GM12892 (cell line): ENCODE data around the gene NUCB1.

ENCODE experiments used
- POLR2A ChIP-seq: IDR thresholded peaks from 2 replicates; pipeline ENCODE4 v1.6.1; 2011; ENCODE audit warnings: low read depth, low read length, control low read depth
- POLR2AphosphoS5 ChIP-seq: IDR thresholded peaks from 2 replicates; pipeline ENCODE4 v1.6.1; 2011; ENCODE audit warnings: low read depth, low read length, control low read depth
- TAF1 ChIP-seq: IDR thresholded peaks from 2 replicates; pipeline ENCODE4 v1.6.1; 2011; ENCODE audit warnings: low read depth, mild to moderate bottlenecking, control low read depth, low read length, borderline replicate concordance

GRCh38 chr19:48861313-48861712 lies 38.8 kb upstream of the NUCB1 start:
- TF ChIP-seq POLR2A = no peak
- no peak for TF ChIP-seq TAF1
- no peak for TF ChIP-seq POLR2AphosphoS5
